Erythroblast (primary cell): ENCODE results near the gene PDE2A.
A peak's percentile ranks its signal among the peaks of the same experiment; 100 is the strongest.

ENCODE experiments used
- DNase-seq, 2 experiments: peaks; one replicate each; lab custom pipeline; 2025; lab: John Stamatoyannopoulos, UW
- GATA1 ChIP-seq: IDR thresholded peaks from 2 replicates; pipeline ENCODE4 v1.6.1; 2011; ENCODE audit warnings: low read depth, mild to moderate bottlenecking, control low read depth, low read length, moderate library complexity
- POLR2A ChIP-seq: IDR thresholded peaks from 2 replicates; pipeline ENCODE4 v1.6.1; 2011; ENCODE audit warnings: mild to moderate bottlenecking, low read length

PDE2A gene

DNA sequence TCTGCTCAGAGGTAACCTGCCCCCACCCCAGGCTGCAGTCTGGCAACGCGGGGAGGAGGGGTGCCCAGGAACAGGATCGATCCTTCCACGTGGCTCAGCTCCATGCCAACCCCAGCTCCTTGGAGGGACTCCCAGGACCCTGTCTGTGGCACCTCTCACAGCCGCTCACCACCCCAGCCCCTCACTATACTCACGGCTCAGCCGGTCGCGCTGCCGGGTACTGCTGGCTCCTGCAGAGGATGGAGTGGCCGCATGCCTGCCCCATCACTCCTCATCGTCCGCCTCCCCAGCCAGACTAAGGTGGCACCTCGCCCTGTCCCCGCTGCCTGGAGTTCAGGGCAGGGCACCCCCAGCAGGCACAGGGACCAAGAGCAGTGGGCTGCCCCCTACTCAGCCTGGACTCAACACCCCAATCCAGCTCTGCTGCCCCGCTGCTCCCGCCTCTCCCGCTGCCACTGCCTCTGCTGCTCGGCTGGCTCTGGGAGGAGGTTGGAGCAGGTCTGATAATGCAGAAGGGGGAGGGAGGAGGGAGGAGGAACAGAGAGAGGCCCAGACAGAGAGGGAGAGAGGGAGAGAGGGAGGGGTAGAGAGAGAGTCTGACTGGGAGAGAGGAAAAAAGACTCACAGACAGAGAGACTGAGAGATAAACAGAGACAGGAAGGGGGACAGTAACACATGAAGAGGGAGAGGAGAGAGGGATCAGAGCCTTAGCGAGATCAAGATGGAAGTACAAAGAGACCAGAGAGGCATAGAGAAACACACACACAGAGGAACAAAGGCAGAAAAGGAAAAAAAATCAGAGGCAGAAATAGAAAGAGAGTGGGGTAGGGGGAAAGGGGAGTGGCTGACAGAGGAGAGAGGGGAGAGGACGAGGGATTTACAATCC lies at the start of gene PDE2A:
PDE2A (minus strand) TSS at position 480 of the 886 bp plus-strand sequence; CDS start at position 265, 215 bp downstream.
- TF ChIP-seq GATA1, result no peak
- no peak for TF ChIP-seq POLR2A

DNA sequence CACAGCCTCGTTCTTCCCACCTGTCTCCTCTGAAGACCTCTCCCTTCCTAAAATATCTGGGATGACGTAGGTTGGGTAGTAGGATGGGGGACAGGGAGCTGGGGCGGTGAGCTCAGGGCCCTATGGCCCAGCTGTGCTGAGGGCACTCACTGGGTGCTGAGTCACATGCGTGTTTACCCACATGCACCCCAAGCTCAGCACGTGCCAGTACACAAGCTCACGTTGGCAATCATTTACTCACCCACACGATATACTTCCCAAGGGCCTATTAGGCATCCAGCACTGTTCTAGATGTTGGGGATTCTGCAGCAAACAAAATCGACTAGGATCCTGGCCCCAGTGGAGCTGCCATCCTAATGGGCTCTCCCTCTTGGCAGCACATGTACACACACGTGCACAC lies 49.3 kb upstream of the PDE2A start:
- no peak for TF ChIP-seq POLR2A
- DNase-seq, result no peak

More for the DNA sequence above, at the start of gene PDE2A:
- DNase-seq, result no peak

DNA sequence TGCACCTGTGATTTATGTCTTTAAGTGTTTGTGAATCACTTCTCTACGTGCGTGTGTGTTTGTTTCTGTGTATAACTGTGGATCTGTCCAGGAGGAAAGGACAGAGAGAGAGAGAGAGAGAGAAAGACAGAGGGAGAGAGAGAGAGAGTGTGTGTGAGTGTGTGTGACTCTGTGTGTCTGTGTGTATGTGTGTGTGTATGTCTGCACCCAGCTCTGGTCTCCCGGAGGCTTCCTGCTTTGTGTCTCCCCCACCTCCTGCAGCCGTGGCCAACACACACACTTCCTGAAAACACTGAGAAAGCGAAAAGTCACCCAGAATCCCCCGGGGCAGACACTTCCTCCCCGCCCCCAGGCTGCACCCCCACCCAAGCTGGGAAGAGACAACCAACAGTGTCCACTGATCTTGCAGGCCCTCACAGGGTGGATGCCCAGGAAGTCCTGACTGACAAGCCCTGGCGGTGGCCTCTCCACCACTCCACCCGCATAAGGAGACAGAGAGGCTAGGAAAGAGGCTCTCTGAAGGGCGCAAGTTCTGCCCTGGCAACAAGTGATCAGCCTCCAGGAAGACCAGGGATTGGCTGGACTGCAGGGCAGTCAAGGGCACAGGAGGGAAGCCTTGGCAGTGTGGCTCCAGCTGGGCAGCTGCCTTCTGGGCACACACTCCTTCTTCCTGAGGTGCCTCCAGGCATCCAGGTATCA lies 48.0 kb upstream of the PDE2A start:
- DNase-seq, result peak; percentile 90 to 93
- TF ChIP-seq GATA1, result no peak
- TF ChIP-seq POLR2A, result peak; percentile 79

DNA sequence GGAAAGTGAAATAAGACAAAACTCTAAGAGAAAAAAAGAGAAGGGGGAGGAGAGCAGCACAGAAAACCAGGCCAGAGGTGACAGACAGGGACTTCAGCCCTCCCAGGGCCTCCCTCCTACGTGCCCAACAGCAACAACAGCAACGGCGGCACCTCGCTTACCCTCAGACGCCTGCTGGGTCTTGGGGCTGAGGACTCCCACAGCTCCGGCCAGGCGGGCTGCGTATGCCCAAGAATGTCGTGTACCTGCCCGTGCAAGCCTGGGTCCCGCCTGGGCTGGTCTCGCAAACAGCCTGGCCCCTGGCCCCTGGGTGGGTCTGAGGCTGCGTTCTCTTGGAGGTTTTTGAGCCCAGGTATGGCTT lies 47.4 kb upstream of the PDE2A start:
- peak; percentile 58 to 70 for DNase-seq
- TF ChIP-seq GATA1, result no peak
- no peak for TF ChIP-seq POLR2A

DNA sequence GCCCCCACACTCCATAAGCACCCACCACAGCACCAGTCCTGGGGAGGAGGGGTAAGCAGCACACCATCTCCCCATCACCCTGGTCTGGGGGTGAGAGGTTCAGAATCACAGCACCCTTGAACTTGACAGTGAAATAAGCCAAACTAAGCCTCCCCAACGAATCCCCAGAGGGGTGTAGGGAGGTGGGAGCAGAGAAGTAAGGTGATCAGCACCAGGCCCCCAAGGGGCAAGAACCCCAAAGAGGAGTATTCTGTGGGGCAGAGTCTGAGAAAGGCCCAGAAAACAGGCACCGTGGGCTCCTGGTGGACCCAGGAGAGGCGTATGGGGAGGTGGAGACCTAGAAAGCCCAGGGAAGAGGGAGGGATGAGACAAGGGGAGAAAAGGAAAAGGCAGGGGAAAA lies 47.1 kb upstream of the PDE2A start:
- no peak for TF ChIP-seq GATA1
- TF ChIP-seq POLR2A, result no peak
- DNase-seq, result peak in 1 of 2 experiments; percentile 36

DNA sequence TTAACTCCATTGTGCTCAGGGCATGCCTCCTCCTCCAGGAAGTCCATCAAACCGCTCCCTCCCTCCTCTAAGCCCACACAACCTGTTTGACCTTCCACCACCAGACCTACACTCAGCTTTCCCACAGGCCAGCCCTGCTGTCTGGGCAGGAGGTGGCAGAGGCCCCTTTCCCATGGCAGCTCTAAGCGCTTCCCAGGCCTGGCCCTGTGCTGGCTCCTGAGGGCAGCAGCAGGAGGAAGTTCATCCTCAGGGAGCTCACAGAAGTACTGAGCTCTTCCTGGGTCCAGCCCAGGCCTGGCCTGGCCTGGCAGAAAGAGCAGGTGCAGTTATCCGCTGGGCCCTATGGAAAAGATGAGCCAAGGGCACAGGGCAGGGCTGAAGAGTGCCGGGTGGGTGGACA lies 46.6 kb upstream of the PDE2A start:
- no peak for TF ChIP-seq POLR2A
- TF ChIP-seq GATA1, result no peak
- DNase-seq, result no peak

DNA sequence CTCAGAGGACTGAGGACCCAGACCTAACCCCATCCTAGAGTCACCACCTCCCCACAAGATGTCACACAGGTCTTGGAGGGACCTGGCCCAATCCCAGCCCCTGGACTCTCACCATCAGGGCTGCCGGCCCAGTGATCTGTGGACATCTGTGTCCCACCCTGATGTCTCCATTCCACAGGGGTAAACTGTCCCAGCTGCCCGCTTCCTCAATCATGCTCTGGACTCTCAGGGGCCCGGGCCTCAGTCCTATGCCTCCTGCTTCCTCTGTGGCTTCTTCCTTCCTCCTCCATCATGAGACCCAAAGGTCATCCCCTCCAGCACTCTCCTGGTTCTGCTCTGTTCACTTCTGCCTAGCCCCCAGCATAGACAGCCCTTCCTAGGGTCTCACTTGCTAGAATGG lies 45.8 kb upstream of the PDE2A start:
- no peak for DNase-seq
- TF ChIP-seq GATA1 (no peak), POLR2A (no peak)

DNA sequence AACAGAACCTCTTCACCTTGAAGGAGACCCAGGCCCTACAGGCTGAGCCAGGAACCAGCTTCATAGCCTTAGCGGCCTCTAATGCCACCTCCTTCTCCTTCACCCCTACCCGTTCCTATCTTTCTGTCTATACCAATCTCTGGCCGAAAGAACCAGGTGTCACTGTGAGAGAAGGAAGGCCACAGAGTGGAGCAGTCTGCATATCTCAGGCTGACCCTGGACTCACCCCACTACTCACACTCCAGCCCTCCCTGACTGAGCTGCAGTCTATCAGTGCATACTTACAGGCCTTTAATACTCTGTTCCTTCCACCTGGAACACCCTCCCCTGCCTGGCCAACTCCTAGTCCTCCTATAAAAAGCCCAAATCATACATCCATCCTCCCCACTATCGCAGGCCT lies 45.3 kb upstream of the PDE2A start:
- no peak for TF ChIP-seq POLR2A
- TF ChIP-seq GATA1, result no peak
- no peak for DNase-seq

DNA sequence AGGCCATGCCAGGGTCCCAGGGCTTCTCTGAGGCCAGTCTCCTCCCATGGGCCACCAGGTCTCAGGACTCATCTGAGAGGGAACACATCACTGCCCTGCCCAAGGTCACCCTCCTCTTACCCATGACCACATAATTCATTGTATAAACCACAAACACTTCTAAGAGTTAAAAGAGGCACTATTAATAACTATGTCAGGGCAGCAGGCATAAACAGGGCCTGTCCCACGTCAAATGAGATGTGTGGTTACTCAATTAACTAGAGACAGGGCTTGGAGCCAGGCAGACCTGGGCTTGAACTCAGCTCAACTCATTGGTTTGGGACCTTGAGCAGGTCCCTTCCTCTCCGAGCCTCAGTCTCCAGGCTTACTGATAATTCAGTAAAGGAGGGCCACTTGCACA lies 44.9 kb upstream of the PDE2A start:
- no peak for DNase-seq
- TF ChIP-seq GATA1 (no peak), POLR2A (no peak)

DNA sequence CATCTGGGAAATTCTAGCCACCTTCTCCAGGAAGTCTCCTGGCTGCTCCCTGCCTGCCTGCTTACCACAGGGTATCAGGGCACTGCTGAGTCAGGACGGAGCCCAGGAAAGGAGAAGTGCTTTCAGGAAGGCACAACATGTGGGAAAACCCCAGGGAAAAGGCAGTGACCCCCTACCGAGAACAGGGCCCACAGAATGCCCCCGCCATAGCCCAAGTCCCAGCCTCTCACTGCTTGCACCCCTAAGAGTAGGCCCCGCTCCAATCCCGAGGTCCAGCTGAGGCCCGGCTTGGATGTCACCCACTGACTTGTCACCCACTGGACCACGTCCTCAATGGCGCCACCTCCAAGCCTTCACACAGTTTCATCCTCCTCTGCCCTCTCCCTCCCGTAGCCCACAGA lies 43.9 kb upstream of the PDE2A start:
- DNase-seq, result no peak
- TF ChIP-seq POLR2A (no peak), GATA1 (no peak)

DNA sequence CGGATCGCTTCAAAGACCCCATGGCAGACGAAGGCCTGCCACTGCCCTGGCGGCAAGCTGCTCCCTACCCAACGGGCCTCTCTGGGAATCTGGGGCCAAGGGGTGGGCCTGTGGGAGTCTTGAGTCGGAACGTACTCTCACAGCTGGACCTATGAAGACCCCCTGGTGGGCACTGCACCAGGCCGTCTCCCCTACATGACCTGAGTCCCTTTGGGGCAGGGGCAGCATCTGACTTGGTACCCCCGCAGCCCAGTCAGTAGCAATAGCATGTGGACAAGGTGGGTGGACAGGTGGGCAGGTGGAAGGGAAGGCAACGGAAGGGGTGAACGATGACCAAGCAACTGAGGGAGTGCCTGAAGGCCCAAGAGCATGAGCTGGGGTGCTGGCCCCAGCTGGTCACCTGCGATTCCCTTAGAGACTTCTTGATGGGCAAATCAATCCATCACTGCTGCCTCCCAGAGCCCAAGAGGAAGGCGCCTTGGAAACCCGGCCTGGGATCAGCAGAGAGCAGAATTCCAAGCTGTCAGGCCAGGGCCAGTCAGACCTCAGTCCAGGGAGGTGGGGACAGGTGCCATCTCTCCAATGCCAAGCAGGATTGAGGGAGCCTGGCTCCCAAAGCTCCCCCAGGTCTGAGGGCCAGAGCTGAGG lies 42.7 kb upstream of the PDE2A start:
- TF ChIP-seq POLR2A, result no peak
- no peak for TF ChIP-seq GATA1
- DNase-seq, result no peak

DNA sequence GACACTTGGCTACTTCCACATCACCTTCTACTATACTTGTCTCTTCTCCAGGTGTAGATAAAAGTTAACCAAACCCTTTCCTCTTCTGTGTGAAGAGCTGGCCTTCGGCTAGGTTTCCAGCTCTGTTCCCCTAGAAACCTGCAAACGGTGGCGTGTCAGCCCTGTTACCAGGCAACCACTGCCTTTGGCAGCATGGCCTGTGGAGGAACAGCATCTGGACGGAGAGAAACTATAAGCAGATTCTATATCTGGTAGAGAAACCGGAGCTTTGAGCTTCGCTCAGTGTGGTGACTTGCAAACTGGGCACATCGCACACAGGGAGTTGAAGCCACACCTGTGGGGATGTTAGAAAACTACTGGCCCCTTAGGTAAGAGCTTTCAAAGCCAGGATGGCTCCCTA lies 42.1 kb upstream of the PDE2A start:
- no peak for TF ChIP-seq GATA1

DNA sequence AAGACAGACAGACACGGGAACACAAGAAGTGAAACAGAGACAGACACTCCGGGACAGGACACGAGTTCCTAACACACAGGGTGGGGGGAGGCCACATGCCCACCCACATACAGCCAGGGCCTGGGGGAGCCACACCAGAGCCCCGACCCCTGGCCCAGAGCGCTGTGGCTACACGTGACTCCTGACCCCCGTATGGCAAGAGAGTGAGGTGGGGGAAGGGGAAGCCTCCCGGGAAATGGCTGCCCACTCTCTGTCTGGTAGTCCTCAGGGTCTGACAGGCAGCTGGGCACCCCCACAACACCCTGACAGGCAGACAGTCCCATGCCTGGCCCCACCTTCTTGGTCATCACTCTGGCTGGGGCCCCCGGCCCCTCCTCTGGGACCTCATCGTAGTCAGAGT lies 38.6 kb upstream of the PDE2A start:
- DNase-seq, result no peak
- TF ChIP-seq POLR2A (no peak), GATA1 (no peak)

More for the DNA sequence above, 42.1 kb upstream of the PDE2A start:
- DNase-seq, result no peak
